IPS-20b (cell line): Measurements from ENCODE around the gene TRPM1.
A peak's percentile ranks its signal among the peaks of the same experiment; 100 is the strongest.
"Not testable (repeated sequence)": the region's sequence is repeated elsewhere in the genome, so short reads cannot be mapped to it uniquely, and the experiment has no call there.

Experiments
- H3K27ac ChIP-seq: one replicate; pipeline ENCODE4 v1.5.1; 2013; ENCODE audit warnings: low read length
- H3K27me3 ChIP-seq: 2 replicates; pipeline ENCODE4 v1.6.1; 2013; ENCODE audit warnings: mild to moderate bottlenecking, low read length, inconsistent platforms; ENCODE audit not compliant: insufficient read depth
- H3K36me3 ChIP-seq: 2 replicates; pipeline ENCODE4 v1.6.1; 2013; ENCODE audit warnings: low read depth, mild to moderate bottlenecking, inconsistent platforms, low read length, moderate library complexity; ENCODE audit not compliant: insufficient read depth
- H3K4me1 ChIP-seq: 2 replicates; pipeline ENCODE4 v1.6.1; 2013; ENCODE audit warnings: mild to moderate bottlenecking, control low read depth, inconsistent platforms, low read length, moderate library complexity; ENCODE audit not compliant: insufficient read depth
- H3K4me3 ChIP-seq: 2 replicates; pipeline ENCODE4 v1.5.1; 2013; ENCODE audit warnings: mild to moderate bottlenecking, low read length, inconsistent platforms
- H3K9ac ChIP-seq: 2 replicates; pipeline ENCODE4 v1.6.1; 2013; ENCODE audit warnings: low read depth, mild to moderate bottlenecking, inconsistent platforms, low read length, moderate library complexity
- H3K9me3 ChIP-seq: 2 replicates; pipeline ENCODE4 v1.6.1; 2013; ENCODE audit warnings: mild to moderate bottlenecking, low read depth, low read length, inconsistent platforms; ENCODE audit not compliant: insufficient read depth

TRPM1 gene

GRCh38 chr15:31090766-31091165, 10.8 kb downstream of the TRPM1 start:
- H3K4me1 ChIP-seq = no peaks in the 10 kb centered on the region
- H3K27ac ChIP-seq = no peak overlapping the region
- no peak overlapping the region for H3K9ac ChIP-seq
- no peaks in the 10 kb centered on the region for H3K9me3 ChIP-seq
- no peak overlapping the region for H3K4me3 ChIP-seq
- H3K27me3 ChIP-seq = no peaks in the 10 kb centered on the region
- H3K36me3 ChIP-seq = no peaks in the 10 kb centered on the region

GRCh38 chr15:31089368-31090047, 12.0 kb downstream of the TRPM1 start:
- no peaks in the 10 kb centered on the region for H3K27me3 ChIP-seq
- no peaks in the 10 kb centered on the region for H3K4me1 ChIP-seq
- H3K4me3 ChIP-seq = no peak overlapping the region
- H3K9me3 ChIP-seq = no peaks in the 10 kb centered on the region
- H3K9ac ChIP-seq = no peak overlapping the region
- H3K27ac ChIP-seq = no peak overlapping the region
- no peaks in the 10 kb centered on the region for H3K36me3 ChIP-seq

GRCh38 chr15:31088672-31089367, 12.7 kb downstream of the TRPM1 start:
- H3K36me3 ChIP-seq = no peaks in the 10 kb centered on the region
- H3K27me3 ChIP-seq = no peaks in the 10 kb centered on the region
- no peaks in the 10 kb centered on the region for H3K4me1 ChIP-seq
- no peak overlapping the region for H3K4me3 ChIP-seq
- no peak overlapping the region for H3K27ac ChIP-seq
- no peaks in the 10 kb centered on the region for H3K9me3 ChIP-seq
- H3K9ac ChIP-seq = no peak overlapping the region

- not testable (repeated sequence) for H3K9ac ChIP-seq, H3K4me3 ChIP-seq, H3K27me3 ChIP-seq, H3K27ac ChIP-seq, H3K36me3 ChIP-seq, H3K4me1 ChIP-seq, H3K9me3 ChIP-seq
Observed at GRCh38 chr15:31088041-31088440, 13.5 kb downstream of the TRPM1 start.

- no peak overlapping the region for H3K9ac ChIP-seq
- no peaks in the 10 kb centered on the region for H3K36me3 ChIP-seq
- no peak overlapping the region for H3K4me3 ChIP-seq
- peaks cover 8% of the 10 kb centered on the region; the same call in 1 of the 2 replicates for H3K27me3 ChIP-seq
- no peak overlapping the region for H3K27ac ChIP-seq
- H3K9me3 ChIP-seq = no peaks in the 10 kb centered on the region
- peaks cover 4% of the 10 kb centered on the region; the same call in 1 of the 2 replicates for H3K4me1 ChIP-seq
Observed at GRCh38 chr15:31086344-31086743, 15.2 kb downstream of the TRPM1 start.

GRCh38 chr15:31085359-31085758, 16.2 kb downstream of the TRPM1 start:
- Histone ChIP-seq H3K9ac (no peak overlapping the region), H3K4me1 (peaks cover 8% of the 10 kb centered on the region; the same call in 1 of the 2 replicates), H3K27ac (no peak overlapping the region), H3K9me3 (no peaks in the 10 kb centered on the region), H3K36me3 (no peaks in the 10 kb centered on the region), H3K4me3 (no peak overlapping the region), H3K27me3 (peaks cover 14% of the 10 kb centered on the region)

GRCh38 chr15:31084176-31084575, 17.3 kb downstream of the TRPM1 start:
- Histone ChIP-seq H3K9me3 (no peaks in the 10 kb centered on the region), H3K9ac (no peak overlapping the region), H3K4me1 (peaks cover 19% of the 10 kb centered on the region), H3K27ac (no peak overlapping the region), H3K36me3 (no peaks in the 10 kb centered on the region), H3K4me3 (no peak overlapping the region), H3K27me3 (peaks cover 14% of the 10 kb centered on the region)

GRCh38 chr15:31083370-31083780, 18.1 kb downstream of the TRPM1 start:
- Histone ChIP-seq H3K9me3 (no peaks in the 10 kb centered on the region), H3K4me3 (no peak overlapping the region), H3K9ac (no peak overlapping the region), H3K27me3 (peaks cover 14% of the 10 kb centered on the region), H3K27ac (no peak overlapping the region), H3K4me1 (peaks cover 27% of the 10 kb centered on the region), H3K36me3 (no peaks in the 10 kb centered on the region)

GRCh38 chr15:31082771-31083369, 18.7 kb downstream of the TRPM1 start:
- Histone ChIP-seq H3K4me3 (no peak overlapping the region), H3K4me1 (peaks cover 30% of the 10 kb centered on the region), H3K27ac (no peak overlapping the region), H3K9ac (no peak overlapping the region), H3K9me3 (no peaks in the 10 kb centered on the region), H3K36me3 (no peaks in the 10 kb centered on the region), H3K27me3 (peaks cover 14% of the 10 kb centered on the region)

GRCh38 chr15:31081588-31082250, 19.8 kb downstream of the TRPM1 start:
- no peak overlapping the region for H3K27ac ChIP-seq
- H3K9me3 ChIP-seq = no peaks in the 10 kb centered on the region
- peaks cover 14% of the 10 kb centered on the region for H3K27me3 ChIP-seq
- H3K4me1 ChIP-seq = peaks cover 37% of the 10 kb centered on the region
- no peak overlapping the region for H3K4me3 ChIP-seq
- H3K36me3 ChIP-seq = no peaks in the 10 kb centered on the region
- H3K9ac ChIP-seq = no peak overlapping the region

GRCh38 chr15:31081056-31081455, 20.5 kb downstream of the TRPM1 start:
- Histone ChIP-seq H3K4me1 (peaks cover 43% of the 10 kb centered on the region), H3K36me3 (no peaks in the 10 kb centered on the region), H3K9ac (peak overlapping the region; percentile 33; the same call in 1 of the 2 replicates), H3K27ac (no peak overlapping the region), H3K4me3 (peak overlapping the region; percentile 51; the same call in 1 of the 2 replicates), H3K27me3 (peaks cover 14% of the 10 kb centered on the region), H3K9me3 (no peaks in the 10 kb centered on the region)
